HG03139 (cell line): ENCODE measurements around the gene THRSP.
A peak's percentile ranks its signal among the peaks of the same experiment; 100 is the strongest.
"Not testable (repeated sequence)": the region's sequence is repeated elsewhere in the genome, so short reads cannot be mapped to it uniquely, and the experiment has no call there.

Experiments used
- ATAC-seq: cut with Tn5 transposase; IDR thresholded peaks from one replicate; pipeline ENCODE4 v1.9.1; 2021; ENCODE audit not compliant: unreplicated experiment

The THRSP gene

DNA sequence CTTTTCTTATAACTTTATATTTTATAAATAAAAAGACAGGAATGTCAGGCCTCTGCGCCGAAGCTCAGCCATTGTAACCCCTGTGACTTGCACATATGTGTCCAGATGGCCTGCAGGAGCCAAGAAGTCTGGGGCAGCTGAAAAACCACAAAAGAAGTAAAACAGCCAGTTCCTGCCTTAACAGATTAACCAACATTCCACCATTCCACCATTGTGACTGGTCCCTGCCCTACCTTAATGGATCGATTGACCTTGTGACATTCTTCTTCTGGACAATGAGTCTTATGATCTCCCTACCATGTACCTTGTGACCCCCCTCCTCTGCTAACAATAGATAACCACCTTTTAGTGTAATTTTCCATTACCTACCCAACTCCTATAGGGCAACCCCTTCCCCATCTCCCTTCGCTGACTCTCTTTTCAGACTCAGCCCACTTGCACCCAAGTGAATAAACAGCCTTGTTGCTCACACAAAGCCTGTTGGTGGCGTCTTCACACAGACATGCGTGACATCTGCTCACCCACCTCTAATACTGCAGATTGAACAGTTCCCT is 22.9 kb downstream of the THRSP start:
- not testable (repeated sequence) for ATAC-seq

DNA sequence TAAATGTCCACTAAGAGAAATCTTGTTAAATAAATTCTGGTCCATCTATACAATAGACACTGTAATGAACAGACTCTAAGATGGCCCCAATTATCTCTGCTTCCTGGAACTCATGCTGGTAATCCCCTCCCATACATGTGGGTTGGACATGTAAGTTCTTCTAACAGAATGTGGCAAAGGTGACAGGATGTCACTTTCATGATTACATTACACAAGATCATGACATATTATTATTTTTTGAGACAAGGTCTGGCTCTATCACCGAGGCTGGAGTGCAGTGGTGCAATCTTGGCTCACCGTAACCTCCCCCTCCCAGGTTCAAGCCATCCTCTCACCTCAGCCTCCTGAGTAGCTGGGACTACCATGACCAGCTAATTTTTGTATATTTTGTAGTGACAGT is 30.6 kb downstream of the THRSP start:
- ATAC-seq, result no peak

DNA sequence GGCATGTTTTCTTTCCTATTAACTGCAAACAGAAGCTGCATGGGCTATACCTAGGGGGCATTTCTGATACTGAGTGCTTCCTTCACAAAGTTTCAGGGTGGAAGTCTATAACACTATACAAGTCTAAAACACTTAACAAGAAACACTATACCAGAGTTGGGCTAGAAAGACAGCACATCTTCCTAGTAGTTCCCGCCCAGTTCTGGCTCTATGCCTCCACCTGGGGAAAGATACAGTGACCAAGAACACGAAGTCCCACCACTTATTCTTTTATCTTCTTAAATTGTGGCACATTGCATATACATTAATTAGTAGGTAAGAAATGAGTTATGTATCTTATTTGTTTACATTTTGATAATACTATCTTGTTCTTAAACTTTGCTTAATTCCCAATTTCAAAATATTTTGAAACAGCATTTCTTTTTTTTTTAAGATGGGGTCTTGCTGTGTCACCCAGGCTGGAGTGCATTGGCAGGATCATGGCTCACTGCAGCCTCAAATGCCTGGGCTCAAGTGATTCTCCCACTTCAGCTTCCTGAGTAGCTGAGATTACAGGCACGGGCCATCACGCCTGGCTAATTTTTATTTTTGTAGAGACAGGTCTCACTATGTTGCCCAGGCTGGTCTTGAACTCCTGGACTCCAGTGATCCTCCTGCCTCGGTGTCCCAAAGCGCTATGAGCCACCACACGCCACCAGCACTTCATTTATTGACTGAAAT is 34.2 kb downstream of the THRSP start:
- no peak for ATAC-seq

DNA sequence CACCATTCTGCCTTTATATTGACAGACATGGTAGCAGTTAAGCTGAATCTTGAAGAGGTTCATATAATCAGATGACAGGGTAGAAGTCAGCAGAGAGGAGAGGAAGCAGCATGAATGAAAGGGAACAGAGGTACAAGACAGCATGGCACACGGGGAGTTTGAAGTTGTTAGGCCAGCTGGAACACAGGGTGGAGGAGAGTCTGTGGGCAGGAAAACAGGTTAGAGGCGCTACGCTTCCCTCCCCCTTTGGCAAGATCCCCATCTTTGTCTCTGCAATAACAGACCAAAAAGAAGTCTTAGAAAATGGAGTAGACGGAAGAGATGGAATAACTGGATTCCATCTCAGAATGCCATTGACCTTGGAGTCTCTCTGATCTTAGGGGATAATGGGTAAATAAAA is 36.0 kb downstream of the THRSP start:
- ATAC-seq, result no peak

DNA sequence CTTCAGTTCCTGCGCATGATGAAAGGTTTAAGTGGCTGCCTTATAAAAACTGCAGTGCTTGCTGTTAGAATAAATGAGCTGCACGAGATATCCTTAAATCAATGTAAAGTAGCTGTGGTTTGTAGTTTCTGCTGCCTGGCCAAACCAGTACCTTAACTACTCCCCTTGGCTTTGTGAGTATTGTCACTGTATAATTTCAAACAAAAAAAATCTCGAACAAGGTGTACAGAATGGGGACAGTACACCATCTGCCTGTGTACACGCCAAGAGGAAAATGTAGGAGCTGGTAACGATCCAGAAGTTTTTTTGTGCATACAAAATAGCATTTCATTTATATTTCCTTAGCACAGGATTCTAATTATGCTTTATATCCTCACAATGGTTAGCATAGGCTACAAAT is 36.6 kb downstream of the THRSP start:
- ATAC-seq, result no peak

DNA sequence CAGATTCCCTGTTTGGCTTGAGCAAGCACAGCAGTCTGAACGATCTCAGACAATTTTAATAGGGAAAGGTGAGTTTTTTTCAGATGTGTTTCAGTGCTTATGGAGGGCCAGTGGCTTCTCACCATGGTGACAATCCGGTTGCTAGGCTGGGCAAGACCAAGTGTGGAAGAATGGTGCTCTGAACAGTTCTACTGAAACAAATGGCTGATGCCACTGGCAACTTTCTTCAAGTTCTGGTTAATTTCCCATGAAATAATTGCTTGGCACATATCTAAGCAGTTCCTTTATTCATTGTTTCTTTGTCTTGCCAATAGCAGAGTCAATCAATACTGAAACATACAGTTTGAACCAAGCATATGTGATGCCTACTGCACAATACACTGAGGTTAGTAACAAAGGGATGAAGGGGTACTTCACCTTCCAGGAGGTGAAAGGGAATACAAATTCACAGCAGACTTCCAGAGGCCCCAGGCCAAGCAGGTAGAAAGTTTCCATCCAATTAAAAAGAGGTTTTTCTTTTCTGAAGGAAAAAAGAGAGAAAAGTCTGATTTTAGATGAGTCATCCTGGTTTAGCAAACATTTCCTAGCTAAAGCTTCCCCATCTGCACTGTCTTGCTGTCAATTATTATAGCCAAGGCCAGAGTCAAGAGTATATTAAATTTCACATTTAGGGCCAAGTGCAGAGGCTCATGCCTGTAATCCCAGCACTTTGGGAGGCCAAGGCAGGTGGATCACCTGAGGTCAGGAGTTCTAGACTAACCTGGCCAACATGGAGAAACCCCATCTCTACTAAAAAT is 37.2 kb downstream of the THRSP start:
- ATAC-seq, result no peak

DNA sequence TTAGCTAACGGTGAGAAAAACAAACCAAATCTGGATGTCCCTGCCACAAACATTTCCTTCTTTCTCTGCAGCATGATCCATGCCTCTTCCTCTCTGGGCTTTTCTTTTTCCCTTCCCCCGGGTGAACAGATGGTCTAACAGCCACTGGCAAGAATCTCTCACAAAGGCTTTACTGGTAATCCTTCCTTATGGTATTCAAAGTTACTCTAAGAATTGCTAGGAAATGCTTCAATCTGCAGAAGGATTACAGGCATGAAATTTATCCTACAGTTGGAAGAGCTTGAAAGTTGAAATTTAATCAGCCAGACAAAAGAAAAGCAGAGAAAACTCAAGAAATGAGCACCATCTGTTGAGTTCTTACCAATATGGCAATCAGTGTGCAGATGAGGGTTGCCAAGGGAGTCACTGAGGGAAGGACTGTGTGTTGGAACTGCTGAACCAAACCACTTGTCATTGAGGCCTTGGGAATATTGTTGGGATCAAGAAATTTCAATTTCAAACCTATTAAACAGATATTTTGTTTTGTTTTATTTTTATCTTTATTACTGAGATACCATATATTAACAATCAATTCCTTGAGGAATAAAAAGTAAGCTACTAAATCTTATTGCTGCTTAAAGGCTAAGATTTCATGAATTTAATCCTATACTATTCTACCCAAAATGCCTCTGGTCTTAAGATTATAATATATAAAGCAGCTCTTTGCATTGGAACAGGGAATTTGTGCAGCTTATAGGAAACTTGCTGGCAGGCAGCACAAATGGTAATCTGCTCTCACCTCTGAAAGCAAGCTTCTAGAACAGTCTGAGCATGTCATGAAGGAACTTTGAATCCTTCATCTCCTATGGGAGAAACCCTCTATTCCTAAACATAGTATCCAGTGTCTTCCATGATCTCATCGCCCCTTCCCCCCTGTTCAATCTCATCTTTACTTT is 45.7 kb downstream of the THRSP start:
- no peak for ATAC-seq

DNA sequence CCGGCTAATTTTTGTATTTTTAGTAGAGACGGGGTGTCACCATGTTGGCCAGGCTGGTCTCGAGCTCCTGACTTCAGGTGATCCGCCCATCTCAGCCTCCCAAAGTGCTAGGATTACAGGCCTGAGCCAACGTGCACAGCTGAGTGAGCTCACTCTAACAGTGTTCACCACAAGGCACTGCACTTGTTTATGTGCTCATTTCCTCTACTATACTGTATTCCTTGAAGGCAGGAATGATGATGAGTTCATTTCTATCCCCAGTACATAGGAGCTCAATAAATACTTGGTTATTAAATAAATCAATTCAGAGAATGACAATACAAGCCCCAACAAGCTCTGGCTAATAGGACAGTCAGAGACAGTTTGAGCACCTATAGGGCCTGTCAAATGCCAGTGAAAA is 46.7 kb downstream of the THRSP start:
- ATAC-seq, result no peak

DNA sequence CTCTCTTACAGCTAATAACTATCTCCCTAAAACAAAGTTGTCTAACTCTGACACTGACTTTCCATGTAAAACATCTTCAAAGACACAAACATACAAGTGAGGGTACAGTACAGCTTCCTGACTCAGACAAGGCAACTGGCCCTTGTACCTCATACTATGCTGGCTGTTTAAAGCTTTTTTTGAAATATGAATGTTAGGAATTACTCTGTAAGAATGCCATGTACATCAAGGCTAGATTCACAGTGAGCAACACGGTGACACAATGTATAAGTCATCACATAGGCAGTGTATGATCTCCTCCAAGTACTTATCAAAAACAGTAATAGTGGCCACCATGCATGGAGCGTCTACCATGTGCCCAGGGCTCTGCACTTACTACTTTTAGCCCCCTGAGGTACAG is 47.2 kb downstream of the THRSP start:
- ATAC-seq, result no peak

DNA sequence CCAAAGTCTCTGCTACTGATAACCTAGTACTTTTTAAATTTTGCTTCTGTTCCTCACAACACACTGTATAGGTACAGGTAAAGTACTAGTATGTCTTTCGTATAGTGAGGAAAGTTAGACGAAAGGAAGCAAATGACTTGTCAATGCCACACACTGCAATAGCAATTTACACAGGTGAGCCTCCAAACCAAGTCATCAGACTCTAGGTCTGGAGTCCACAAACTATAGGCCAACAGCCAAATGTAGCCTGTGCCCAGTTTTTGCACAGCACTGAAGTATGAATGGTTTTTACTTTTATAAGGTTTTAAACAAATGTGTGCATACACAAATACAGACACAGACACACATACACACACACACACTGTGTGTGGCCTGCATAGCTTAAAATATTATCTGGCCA is 47.6 kb downstream of the THRSP start:
- ATAC-seq, result no peak

DNA sequence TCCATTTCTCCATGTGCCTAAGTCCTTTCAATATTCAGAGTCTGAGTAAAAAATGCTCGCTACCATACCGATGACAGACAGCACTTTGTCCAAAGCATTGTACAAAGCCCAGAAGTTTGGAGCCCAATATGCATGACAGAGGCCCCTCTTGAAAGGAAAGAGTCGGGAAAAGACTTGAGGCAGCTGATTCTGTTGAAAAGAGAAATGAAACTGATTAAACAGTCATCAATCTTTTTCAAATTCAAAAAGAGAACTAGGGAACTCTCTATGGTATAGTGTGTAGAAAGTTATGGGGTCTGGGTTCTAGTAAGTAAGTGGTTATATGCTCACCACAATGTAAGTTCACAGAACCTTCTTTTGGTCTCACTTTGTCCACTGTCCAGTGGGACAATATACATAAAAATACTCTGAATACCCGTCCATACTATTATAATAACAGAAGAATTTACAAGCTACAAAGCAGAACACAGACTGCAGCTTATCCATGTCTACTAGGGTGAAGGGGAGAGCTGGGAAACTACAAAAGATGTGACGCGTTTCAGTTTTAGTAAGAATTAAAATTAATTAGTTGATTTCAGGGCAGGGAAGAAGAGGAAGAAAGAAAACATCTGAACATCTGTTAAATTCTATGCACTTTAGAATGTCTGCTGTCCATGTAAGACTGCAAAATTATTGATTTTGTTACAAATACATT is 49.1 kb downstream of the THRSP start:
- peak; percentile 75 for ATAC-seq
